ELR (cell line): ENCODE results near the gene PABPN1.
"Not testable (repeated sequence)": the region's sequence is repeated elsewhere in the genome, so short reads cannot be mapped to it uniquely, and the experiment has no call there.

ENCODE experiments used
- DNase-seq: peaks from one replicate; pipeline ENCODE4 v3.0.0-alpha.2; 2015; ENCODE audit warnings: low read depth

The PABPN1 gene

GRCh38 chr14:23301288-23301968 is 19.8 kb upstream of the PABPN1 start:
- DNase-seq = peak; percentile 96

GRCh38 chr14:23301969-23302289 is 19.3 kb upstream of the PABPN1 start:
- no peak for DNase-seq

- DNase-seq = peak; percentile 65
These were observed 18.7 kb upstream of the PABPN1 start, which contains the start of gene PPP1R3E for GRCh38 chr14:23302290-23303225. Gene PPP1R3E (minus strand): TSS chr14:23302859. CDS start chr14:23302576, 283 bp downstream.

GRCh38 chr14:23306412-23307145 is 14.7 kb upstream of the PABPN1 start, which contains the start of gene BCL2L2:
Gene BCL2L2 (plus strand): TSS chr14:23306833. CDS start chr14:23307768, 935 bp downstream.
- DNase-seq = peak; percentile 91

- DNase-seq = no peak
These were observed 14.1 kb upstream of the PABPN1 start for GRCh38 chr14:23307146-23307530.

- DNase-seq = peak; percentile 47
These were observed 13.3 kb upstream of the PABPN1 start for GRCh38 chr14:23307687-23308644.

- no peak for DNase-seq
These were observed 12.4 kb upstream of the PABPN1 start for GRCh38 chr14:23308721-23309445.

GRCh38 chr14:23310546-23310945 is 10.7 kb upstream of the PABPN1 start:
- no peak for DNase-seq

GRCh38 chr14:23316300-23316699 is 5.0 kb upstream of the PABPN1 start:
- no peak for DNase-seq

GRCh38 chr14:23319746-23320583 is 1.3 kb upstream of the PABPN1 start:
- DNase-seq = no peak

- DNase-seq = peak; percentile 82
These were observed 603 bp downstream of the PABPN1 start for GRCh38 chr14:23321572-23322547.

- DNase-seq = no peak
These were observed 1.6 kb downstream of the PABPN1 start for GRCh38 chr14:23322568-23323517.

GRCh38 chr14:23323838-23324454 is 2.7 kb downstream of the PABPN1 start:
- DNase-seq = no peak

- no peak for DNase-seq
These were observed 3.2 kb downstream of the PABPN1 start for GRCh38 chr14:23324455-23324846.

- no peak for DNase-seq
These were observed 3.7 kb downstream of the PABPN1 start for GRCh38 chr14:23324993-23325392.

GRCh38 chr14:23325746-23326145 is 4.5 kb downstream of the PABPN1 start:
- not testable (repeated sequence) for DNase-seq
